ENCODE measurements around the gene RDH5. TPM values are rescaled to one million over a fixed set of nuclear protein-coding genes. Genes with fewer than 3 reads are reported as not detected.

Gene RDH5
- total and polyA plus RNA-seq, 9 donors: 8.6 to 45.9 (median 20.8) TPM

- H3K9me3 ChIP-seq (replicated peaks; ENCODE audit: control insufficient read depth, low read depth, low read length): no peaks in the 10 kb centered on the region
- H3K36me3 ChIP-seq (ENCODE audit: control insufficient read depth, insufficient read depth, low read length): no peaks in the 10 kb centered on the region
- DNase-seq: peak; percentile 78
- peak overlapping the region; percentile 58 for H3K4me3 ChIP-seq (ENCODE audit: low read length)
- no peaks in the 10 kb centered on the region for H3K27me3 ChIP-seq (ENCODE audit: control insufficient read depth, insufficient read depth, low read length)
- WGBS (ENCODE audit: insufficient coverage): no CpG with 5 or more reads among the region's 4 CpGs
- H3K27ac ChIP-seq (ENCODE audit: low read length): peak overlapping the region; percentile 93
- peaks cover 27% of the 10 kb centered on the region for H3K4me1 ChIP-seq (ENCODE audit: control insufficient read depth, insufficient read depth, low read length)
These were observed 17.5 kb downstream of the RDH5 start for GRCh38 chr12:55737581-55738122.

- H3K27ac ChIP-seq (ENCODE audit: low read length): peak overlapping the region; percentile 93
- 0% methylated on average over 5 of the region's 14 CpGs for WGBS (ENCODE audit: insufficient coverage)
- H3K36me3 ChIP-seq (ENCODE audit: control insufficient read depth, insufficient read depth, low read length): no peaks in the 10 kb centered on the region
- peak overlapping the region; percentile 58 for H3K4me3 ChIP-seq (ENCODE audit: low read length)
- DNase-seq: peak; percentile 95
- H3K9me3 ChIP-seq (replicated peaks; ENCODE audit: control insufficient read depth, low read depth, low read length): no peaks in the 10 kb centered on the region
- H3K4me1 ChIP-seq (ENCODE audit: control insufficient read depth, insufficient read depth, low read length): peaks cover 28% of the 10 kb centered on the region
- no peaks in the 10 kb centered on the region for H3K27me3 ChIP-seq (ENCODE audit: control insufficient read depth, insufficient read depth, low read length)
These were observed 18.2 kb downstream of the RDH5 start for GRCh38 chr12:55738123-55739024.

GRCh38 chr12:55739025-55739378, 18.8 kb downstream of the RDH5 start:
- H3K9me3 ChIP-seq (replicated peaks; ENCODE audit: control insufficient read depth, low read depth, low read length): no peaks in the 10 kb centered on the region
- peaks cover under 1% of the 10 kb centered on the region for H3K27me3 ChIP-seq (ENCODE audit: control insufficient read depth, insufficient read depth, low read length)
- no peak overlapping the region for H3K4me3 ChIP-seq (ENCODE audit: low read length)
- no CpG with 5 or more reads among the region's 2 CpGs for WGBS (ENCODE audit: insufficient coverage)
- H3K4me1 ChIP-seq (ENCODE audit: control insufficient read depth, insufficient read depth, low read length): peaks cover 34% of the 10 kb centered on the region
- no peak overlapping the region for H3K27ac ChIP-seq (ENCODE audit: low read length)
- no peak for DNase-seq
- H3K36me3 ChIP-seq (ENCODE audit: control insufficient read depth, insufficient read depth, low read length): no peaks in the 10 kb centered on the region

- Histone ChIP-seq H3K27ac (ENCODE audit: low read length) (peak overlapping the region; percentile 91), H3K9me3 (replicated peaks; ENCODE audit: control insufficient read depth, low read depth, low read length) (no peaks in the 10 kb centered on the region), H3K36me3 (ENCODE audit: control insufficient read depth, insufficient read depth, low read length) (no peaks in the 10 kb centered on the region), H3K27me3 (ENCODE audit: control insufficient read depth, insufficient read depth, low read length) (peaks cover 2% of the 10 kb centered on the region), H3K4me3 (ENCODE audit: low read length) (peak overlapping the region; percentile 52), H3K4me1 (ENCODE audit: control insufficient read depth, insufficient read depth, low read length) (peaks cover 48% of the 10 kb centered on the region)
- DNase-seq: no peak
- WGBS (ENCODE audit: insufficient coverage): 10% methylated on average over 3 of the region's 3 CpGs
These were observed 21.9 kb downstream of the RDH5 start for GRCh38 chr12:55741931-55742680.

- H3K4me3 ChIP-seq (ENCODE audit: low read length): peak within 1 kb of the TSS; percentile 71
- no peaks in the 10 kb centered on the region for H3K36me3 ChIP-seq (ENCODE audit: control insufficient read depth, insufficient read depth, low read length)
- H3K27ac ChIP-seq (ENCODE audit: low read length): peak within 1 kb of the TSS; percentile 91
- no peaks in the 10 kb centered on the region for H3K9me3 ChIP-seq (replicated peaks; ENCODE audit: control insufficient read depth, low read depth, low read length)
- peaks cover 2% of the 10 kb centered on the region for H3K27me3 ChIP-seq (ENCODE audit: control insufficient read depth, insufficient read depth, low read length)
- peaks cover 41% of the 10 kb centered on the region for H3K4me1 ChIP-seq (ENCODE audit: control insufficient read depth, insufficient read depth, low read length)
- WGBS (ENCODE audit: insufficient coverage): under 1% methylated on average over 10 of the region's 53 CpGs
- peak; percentile 96 for DNase-seq
These were observed 22.7 kb downstream of the RDH5 start, which contains the start of gene GDF11 for GRCh38 chr12:55742719-55743405. GDF11 (plus strand) TSS chr12:55743122; CDS start chr12:55743317, 195 bp downstream.

GRCh38 chr12:55743406-55744339, 23.5 kb downstream of the RDH5 start:
- DNase-seq: peak; percentile 83
- Histone ChIP-seq H3K9me3 (replicated peaks; ENCODE audit: control insufficient read depth, low read depth, low read length) (no peaks in the 10 kb centered on the region), H3K36me3 (ENCODE audit: control insufficient read depth, insufficient read depth, low read length) (peaks cover 4% of the 10 kb centered on the region), H3K27ac (ENCODE audit: low read length) (peak overlapping the region; percentile 67), H3K4me1 (ENCODE audit: control insufficient read depth, insufficient read depth, low read length) (peaks cover 38% of the 10 kb centered on the region), H3K4me3 (ENCODE audit: low read length) (peak overlapping the region; percentile 71), H3K27me3 (ENCODE audit: control insufficient read depth, insufficient read depth, low read length) (peaks cover 2% of the 10 kb centered on the region)
- WGBS (ENCODE audit: insufficient coverage): under 1% methylated on average over 67 of the region's 73 CpGs

- Histone ChIP-seq H3K27ac (ENCODE audit: low read length) (peak overlapping the region; percentile 47), H3K27me3 (ENCODE audit: control insufficient read depth, insufficient read depth, low read length) (peaks cover 2% of the 10 kb centered on the region), H3K36me3 (ENCODE audit: control insufficient read depth, insufficient read depth, low read length) (peaks cover 11% of the 10 kb centered on the region), H3K4me1 (ENCODE audit: control insufficient read depth, insufficient read depth, low read length) (peaks cover 38% of the 10 kb centered on the region), H3K9me3 (replicated peaks; ENCODE audit: control insufficient read depth, low read depth, low read length) (no peaks in the 10 kb centered on the region), H3K4me3 (ENCODE audit: low read length) (peak overlapping the region; percentile 71)
- 0% methylated on average over 3 of the region's 11 CpGs for WGBS (ENCODE audit: insufficient coverage)
- DNase-seq: no peak
These were observed 24.3 kb downstream of the RDH5 start for GRCh38 chr12:55744340-55745030.

GRCh38 chr12:55745361-55746173, 25.4 kb downstream of the RDH5 start:
- WGBS (ENCODE audit: insufficient coverage): 20% methylated on average over 2 of the region's 13 CpGs
- H3K4me1 ChIP-seq (ENCODE audit: control insufficient read depth, insufficient read depth, low read length): peaks cover 38% of the 10 kb centered on the region

More at GRCh38 chr12:55745361-55746173, 25.4 kb downstream of the RDH5 start:
- DNase-seq: peak; percentile 85
- Histone ChIP-seq H3K9me3 (replicated peaks; ENCODE audit: control insufficient read depth, low read depth, low read length) (no peaks in the 10 kb centered on the region), H3K4me3 (ENCODE audit: low read length) (no peak overlapping the region), H3K27ac (ENCODE audit: low read length) (peak overlapping the region; percentile 49), H3K27me3 (ENCODE audit: control insufficient read depth, insufficient read depth, low read length) (peaks cover 2% of the 10 kb centered on the region), H3K36me3 (ENCODE audit: control insufficient read depth, insufficient read depth, low read length) (peaks cover 18% of the 10 kb centered on the region)

Measured in muscle of leg (tissue), 11 donors.